ENCODE measurements around the gene WNT6. TPM values are rescaled to one million over a fixed set of nuclear protein-coding genes. Genes with fewer than 3 reads are reported as not detected.

WNT6 gene
- total RNA-seq, 1 experiment from 2014 or later = not detected

Small RNA genes lying within 50 kb of the gene (small RNA-seq; reads per million reads assigned to genes)
- gene RNU6-642P = not detected

Other genes with a start within 250 kb of the WNT6 start
- 17.8 and 26.0 TPM in 2 replicates for gene ZNF142, start 200.2 kb upstream of the WNT6 start, total RNA-seq (2014; rRNA removed; shearing (Covaris generic))
- 69.2 and 80.7 TPM in 2 replicates for gene BCS1L, start 200.1 kb upstream of the WNT6 start, total RNA-seq (2014; rRNA removed; shearing (Covaris generic))
- gene RNF25, start 187.8 kb upstream of the WNT6 start, total RNA-seq (2014; rRNA removed; shearing (Covaris generic)) = 106 TPM in 2 replicates
- 11.0 and 14.9 TPM in 2 replicates for gene STK36, start 187.7 kb upstream of the WNT6 start, total RNA-seq (2014; rRNA removed; shearing (Covaris generic))
- 21.6 and 22.9 TPM in 2 replicates for gene TTLL4, start 149.0 kb upstream of the WNT6 start, total RNA-seq (2014; rRNA removed; shearing (Covaris generic))
- gene CYP27A1, start 77.7 kb upstream of the WNT6 start, total RNA-seq (2014; rRNA removed; shearing (Covaris generic)) = not detected in 2 replicates
- gene PRKAG3, start 28.0 kb upstream of the WNT6 start, total RNA-seq (2014; rRNA removed; shearing (Covaris generic)) = not detected in 2 replicates
- gene WNT10A, start 21.0 kb downstream of the WNT6 start, total RNA-seq (2014; rRNA removed; shearing (Covaris generic)) = 0.20 TPM in 1 of 2 replicates, not detected in the other
- 0.27 TPM in 1 of 2 replicates, not detected in the other for gene CDK5R2, start 99.9 kb downstream of the WNT6 start, total RNA-seq (2014; rRNA removed; shearing (Covaris generic))
- gene FEV, start 125.4 kb downstream of the WNT6 start, total RNA-seq (2014; rRNA removed; shearing (Covaris generic)) = not detected in 2 replicates
- gene CRYBA2, start 133.6 kb downstream of the WNT6 start, total RNA-seq (2014; rRNA removed; shearing (Covaris generic)) = not detected in 2 replicates
- gene CFAP65, start 181.7 kb downstream of the WNT6 start, total RNA-seq (2014; rRNA removed; shearing (Covaris generic)) = not detected in 2 replicates
- not detected in 2 replicates for gene IHH, start 201.1 kb downstream of the WNT6 start, total RNA-seq (2014; rRNA removed; shearing (Covaris generic))

Data from HT1080 (cell line).